ENCODE data around the gene RALGAPA2.

The RALGAPA2 gene

GRCh38 chr20:20740541-20740940, 28.1 kb upstream of the RALGAPA2 start:
- Histone ChIP-seq H3K4me1 (ENCODE audit: control insufficient read depth, insufficient read depth, low read length) (peaks cover 25% of the 10 kb centered on the region), H3K4me3 (ENCODE audit: low read length) (no peak overlapping the region), H3K36me3 (ENCODE audit: control insufficient read depth, insufficient read depth, low read length) (no peaks in the 10 kb centered on the region), H3K9ac (ENCODE audit: low read length) (no peak overlapping the region), H3K27me3 (ENCODE audit: control insufficient read depth, insufficient read depth, low read length) (no peaks in the 10 kb centered on the region), H3K9me3 (ENCODE audit: control insufficient read depth, low read length) (no peaks in the 10 kb centered on the region)

GRCh38 chr20:20737158-20737557, 24.7 kb upstream of the RALGAPA2 start:
- no peaks in the 10 kb centered on the region for H3K27me3 ChIP-seq (ENCODE audit: control insufficient read depth, insufficient read depth, low read length)
- no peaks in the 10 kb centered on the region for H3K36me3 ChIP-seq (ENCODE audit: control insufficient read depth, insufficient read depth, low read length)
- no peak overlapping the region for H3K9ac ChIP-seq (ENCODE audit: low read length)
- H3K9me3 ChIP-seq (ENCODE audit: control insufficient read depth, low read length), result no peaks in the 10 kb centered on the region
- H3K4me1 ChIP-seq (ENCODE audit: control insufficient read depth, insufficient read depth, low read length), result peaks cover 8% of the 10 kb centered on the region
- no peak overlapping the region for H3K4me3 ChIP-seq (ENCODE audit: low read length)

- H3K9ac ChIP-seq (ENCODE audit: low read length), result no peak overlapping the region
- H3K36me3 ChIP-seq (ENCODE audit: control insufficient read depth, insufficient read depth, low read length), result no peaks in the 10 kb centered on the region
- H3K27me3 ChIP-seq (ENCODE audit: control insufficient read depth, insufficient read depth, low read length), result no peaks in the 10 kb centered on the region
- H3K9me3 ChIP-seq (ENCODE audit: control insufficient read depth, low read length), result no peaks in the 10 kb centered on the region
- peaks cover 4% of the 10 kb centered on the region for H3K4me1 ChIP-seq (ENCODE audit: control insufficient read depth, insufficient read depth, low read length)
- no peak overlapping the region for H3K4me3 ChIP-seq (ENCODE audit: low read length)
These were observed 23.9 kb upstream of the RALGAPA2 start for GRCh38 chr20:20736303-20736702.

GRCh38 chr20:20734475-20734948, 22.1 kb upstream of the RALGAPA2 start:
- H3K4me3 ChIP-seq (ENCODE audit: low read length), result no peak overlapping the region
- H3K36me3 ChIP-seq (ENCODE audit: control insufficient read depth, insufficient read depth, low read length), result no peaks in the 10 kb centered on the region
- no peak overlapping the region for H3K9ac ChIP-seq (ENCODE audit: low read length)
- H3K9me3 ChIP-seq (ENCODE audit: control insufficient read depth, low read length), result no peaks in the 10 kb centered on the region
- no peaks in the 10 kb centered on the region for H3K4me1 ChIP-seq (ENCODE audit: control insufficient read depth, insufficient read depth, low read length)
- H3K27me3 ChIP-seq (ENCODE audit: control insufficient read depth, insufficient read depth, low read length), result no peaks in the 10 kb centered on the region

GRCh38 chr20:20733943-20734342, 21.5 kb upstream of the RALGAPA2 start:
- H3K4me3 ChIP-seq (ENCODE audit: low read length), result no peak overlapping the region

GRCh38 chr20:20732641-20733040, 20.2 kb upstream of the RALGAPA2 start:
- Histone ChIP-seq H3K27me3 (ENCODE audit: control insufficient read depth, insufficient read depth, low read length) (no peaks in the 10 kb centered on the region), H3K4me3 (ENCODE audit: low read length) (no peak overlapping the region), H3K9me3 (ENCODE audit: control insufficient read depth, low read length) (no peaks in the 10 kb centered on the region), H3K36me3 (ENCODE audit: control insufficient read depth, insufficient read depth, low read length) (no peaks in the 10 kb centered on the region), H3K4me1 (ENCODE audit: control insufficient read depth, insufficient read depth, low read length) (no peaks in the 10 kb centered on the region), H3K9ac (ENCODE audit: low read length) (no peak overlapping the region)

More at GRCh38 chr20:20733943-20734342, 21.5 kb upstream of the RALGAPA2 start:
- Histone ChIP-seq H3K4me1 (ENCODE audit: control insufficient read depth, insufficient read depth, low read length) (no peaks in the 10 kb centered on the region), H3K36me3 (ENCODE audit: control insufficient read depth, insufficient read depth, low read length) (no peaks in the 10 kb centered on the region), H3K9ac (ENCODE audit: low read length) (no peak overlapping the region), H3K27me3 (ENCODE audit: control insufficient read depth, insufficient read depth, low read length) (no peaks in the 10 kb centered on the region), H3K9me3 (ENCODE audit: control insufficient read depth, low read length) (no peaks in the 10 kb centered on the region)

DNA sequence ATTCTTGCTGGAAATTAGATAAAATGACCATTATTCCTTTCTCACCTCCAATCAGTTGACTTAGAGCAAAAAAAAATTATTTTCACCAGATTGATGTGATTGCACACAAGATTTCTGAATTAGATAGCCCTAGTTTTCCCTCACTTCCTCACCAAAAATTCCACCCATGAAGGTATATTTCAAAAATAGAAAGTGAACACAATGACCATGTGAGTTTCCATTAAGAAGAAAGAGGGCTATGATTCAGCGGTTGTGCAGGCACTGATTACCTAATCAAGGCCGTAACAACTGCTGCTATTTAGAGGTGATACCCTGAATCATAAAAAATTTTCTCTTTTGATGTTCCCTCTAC, 19.5 kb upstream of the RALGAPA2 start:
- Histone ChIP-seq H3K9ac (ENCODE audit: low read length) (no peak overlapping the region), H3K27me3 (ENCODE audit: control insufficient read depth, insufficient read depth, low read length) (no peaks in the 10 kb centered on the region), H3K9me3 (ENCODE audit: control insufficient read depth, low read length) (no peaks in the 10 kb centered on the region), H3K4me3 (ENCODE audit: low read length) (no peak overlapping the region), H3K36me3 (ENCODE audit: control insufficient read depth, insufficient read depth, low read length) (no peaks in the 10 kb centered on the region), H3K4me1 (ENCODE audit: control insufficient read depth, insufficient read depth, low read length) (no peaks in the 10 kb centered on the region)

DNA sequence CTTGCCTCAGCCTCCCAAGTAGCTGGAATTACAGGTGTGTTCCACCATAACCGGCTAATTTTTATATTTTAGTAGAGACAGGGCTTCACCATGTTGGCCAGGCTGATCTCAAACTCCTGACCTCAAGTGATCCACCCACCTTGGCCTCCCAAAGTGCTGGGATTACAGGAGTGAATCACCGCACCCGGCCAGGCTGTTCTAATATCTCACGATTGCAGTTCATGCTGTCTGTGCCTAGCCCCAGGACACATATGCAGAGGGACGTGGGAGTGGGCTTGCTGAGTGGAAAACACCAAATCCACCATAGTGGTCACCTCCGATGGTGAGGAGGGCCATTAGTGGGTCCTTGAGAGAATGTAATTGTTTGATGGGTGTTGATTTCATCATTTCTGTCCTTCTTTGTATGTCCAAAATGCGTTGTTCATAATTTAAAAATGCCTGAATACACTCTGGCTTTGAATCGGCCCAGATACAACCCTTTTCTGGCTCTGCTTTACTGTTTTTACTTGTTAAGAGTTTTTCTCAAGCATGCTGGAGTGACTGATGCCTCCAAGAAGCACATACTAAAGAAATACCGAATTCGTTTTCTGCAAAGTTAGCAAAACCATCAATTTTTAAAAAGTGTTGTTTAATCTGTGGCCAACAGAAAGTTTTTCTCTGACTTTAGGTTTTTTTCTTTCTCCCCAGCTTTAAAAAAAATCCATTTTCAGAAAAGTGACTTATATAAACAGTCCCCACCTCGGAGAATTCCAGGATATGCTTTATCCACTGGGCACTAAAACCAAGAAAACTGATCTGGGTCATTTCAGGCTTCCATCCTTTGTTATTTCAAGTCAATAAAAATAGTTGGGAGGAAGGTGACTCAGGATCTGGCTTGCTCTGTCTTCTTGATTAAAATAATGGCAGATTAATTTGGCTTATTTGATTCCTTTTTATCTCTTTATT, 18.8 kb upstream of the RALGAPA2 start:
- Histone ChIP-seq H3K9me3 (ENCODE audit: control insufficient read depth, low read length) (no peaks in the 10 kb centered on the region), H3K27me3 (ENCODE audit: control insufficient read depth, insufficient read depth, low read length) (no peaks in the 10 kb centered on the region), H3K4me3 (ENCODE audit: low read length) (no peak overlapping the region), H3K36me3 (ENCODE audit: control insufficient read depth, insufficient read depth, low read length) (no peaks in the 10 kb centered on the region), H3K9ac (ENCODE audit: low read length) (no peak overlapping the region), H3K4me1 (ENCODE audit: control insufficient read depth, insufficient read depth, low read length) (no peaks in the 10 kb centered on the region)

- Histone ChIP-seq H3K9me3 (ENCODE audit: control insufficient read depth, low read length) (no peaks in the 10 kb centered on the region), H3K36me3 (ENCODE audit: control insufficient read depth, insufficient read depth, low read length) (no peaks in the 10 kb centered on the region), H3K9ac (ENCODE audit: low read length) (no peak overlapping the region), H3K27me3 (ENCODE audit: control insufficient read depth, insufficient read depth, low read length) (no peaks in the 10 kb centered on the region), H3K4me1 (ENCODE audit: control insufficient read depth, insufficient read depth, low read length) (no peaks in the 10 kb centered on the region), H3K4me3 (ENCODE audit: low read length) (no peak overlapping the region)
These were observed 17.1 kb upstream of the RALGAPA2 start for GRCh38 chr20:20729563-20729962.

DNA sequence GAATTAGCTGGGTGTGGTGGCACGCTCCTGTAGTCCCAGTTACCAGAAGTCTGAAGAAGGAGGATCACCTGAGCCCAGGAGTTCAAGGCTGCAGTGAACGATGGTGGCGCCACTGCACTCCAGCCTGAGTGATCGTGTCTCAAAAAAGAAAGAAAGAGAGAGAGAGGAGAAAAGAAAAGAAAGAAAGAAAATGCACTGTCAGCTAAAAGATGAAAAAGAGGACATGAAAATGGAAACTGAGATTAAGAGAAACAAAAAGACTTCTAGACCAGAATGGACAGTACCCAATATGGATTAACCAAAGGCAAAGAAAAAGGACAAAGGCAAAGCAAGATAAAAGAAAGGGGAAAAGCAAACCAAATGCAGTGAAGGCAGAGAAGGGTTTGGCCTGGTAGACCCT, 9.0 kb upstream of the RALGAPA2 start:
- H3K9me3 ChIP-seq (ENCODE audit: control insufficient read depth, low read length), result no peaks in the 10 kb centered on the region
- H3K4me3 ChIP-seq (ENCODE audit: low read length), result no peak overlapping the region
- H3K4me1 ChIP-seq (ENCODE audit: control insufficient read depth, insufficient read depth, low read length), result no peaks in the 10 kb centered on the region
- H3K27me3 ChIP-seq (ENCODE audit: control insufficient read depth, insufficient read depth, low read length), result no peaks in the 10 kb centered on the region
- no peak overlapping the region for H3K9ac ChIP-seq (ENCODE audit: low read length)
- H3K36me3 ChIP-seq (ENCODE audit: control insufficient read depth, insufficient read depth, low read length), result no peaks in the 10 kb centered on the region

DNA sequence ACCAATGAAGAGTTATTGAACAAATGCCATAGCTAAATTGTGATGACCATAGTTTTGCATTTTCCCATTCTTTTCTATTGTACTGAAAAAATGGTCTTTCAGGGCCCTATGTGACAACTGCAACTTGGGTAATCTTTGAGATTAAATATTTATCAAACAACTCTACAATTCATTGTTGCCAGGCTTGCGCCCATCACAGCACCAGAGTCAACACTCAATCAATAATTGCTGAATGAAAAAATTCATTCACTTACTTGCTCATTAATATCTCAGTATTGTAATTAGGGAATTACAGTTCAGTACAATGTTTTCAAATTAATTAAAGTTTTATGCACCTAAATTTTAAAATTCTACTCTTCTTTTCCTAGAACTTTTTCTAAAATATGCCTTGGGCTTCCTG, 7.7 kb upstream of the RALGAPA2 start:
- Histone ChIP-seq H3K36me3 (ENCODE audit: control insufficient read depth, insufficient read depth, low read length) (no peaks in the 10 kb centered on the region), H3K27me3 (ENCODE audit: control insufficient read depth, insufficient read depth, low read length) (no peaks in the 10 kb centered on the region), H3K9me3 (ENCODE audit: control insufficient read depth, low read length) (no peaks in the 10 kb centered on the region), H3K4me3 (ENCODE audit: low read length) (no peak overlapping the region), H3K9ac (ENCODE audit: low read length) (no peak overlapping the region), H3K4me1 (ENCODE audit: control insufficient read depth, insufficient read depth, low read length) (no peaks in the 10 kb centered on the region)

DNA sequence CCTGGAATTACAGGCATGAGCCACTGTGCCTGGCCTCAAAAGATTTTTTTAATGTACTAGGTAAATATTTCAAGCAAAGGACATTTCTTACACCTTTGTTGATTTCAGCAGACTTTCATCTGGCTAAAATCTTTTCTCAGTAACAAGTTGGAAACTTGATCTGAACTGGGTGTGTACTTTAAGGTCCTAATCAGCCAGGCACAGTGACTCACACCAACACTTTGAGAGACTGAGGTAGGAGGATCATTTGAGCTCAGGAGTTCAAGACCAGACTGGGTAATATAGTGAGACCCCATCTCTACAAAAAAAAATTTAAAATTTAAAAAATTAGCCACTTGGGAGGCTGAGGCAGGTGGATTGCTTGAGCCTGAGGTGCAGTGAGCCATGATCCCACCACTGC, 7.0 kb upstream of the RALGAPA2 start:
- no peaks in the 10 kb centered on the region for H3K27me3 ChIP-seq (ENCODE audit: control insufficient read depth, insufficient read depth, low read length)
- H3K36me3 ChIP-seq (ENCODE audit: control insufficient read depth, insufficient read depth, low read length), result no peaks in the 10 kb centered on the region

More for the DNA sequence above, 7.0 kb upstream of the RALGAPA2 start:
- H3K4me1 ChIP-seq (ENCODE audit: control insufficient read depth, insufficient read depth, low read length), result no peaks in the 10 kb centered on the region
- H3K9ac ChIP-seq (ENCODE audit: low read length), result no peak overlapping the region
- H3K4me3 ChIP-seq (ENCODE audit: low read length), result no peak overlapping the region
- H3K9me3 ChIP-seq (ENCODE audit: control insufficient read depth, low read length), result no peaks in the 10 kb centered on the region

Measured in mucosa of stomach (tissue), 1 donor.